MCF 10A (cell line): ENCODE data around the gene HSD17B13. TPM values are rescaled to one million over a fixed set of nuclear protein-coding genes. Genes with fewer than 3 reads are reported as not detected.
A peak's percentile ranks its signal among the peaks of the same experiment; 100 is the strongest.

Source experiments
- BruUV-seq: library from RNA; stranded (reverse); fragments of 400-500 nt; replicated peaks from 2 replicates; lab custom pipeline; 2021; lab: Mats Ljungman, UMichigan
- CTCF ChIA-PET: fragments of 300-600 bp; sonication (Branson Sonifier 250); formaldehyde crosslinking; extraction: SDS; loops from one replicate; lab custom pipeline; 2021; ENCODE audit warnings: antibody characterized with exemption, inconsistent platforms; lab: Yijun Ruan, JAX
- POLR2A ChIA-PET: fragments of 300-600, 350-650 bp; sonication (Branson Sonifier 250); formaldehyde crosslinking; extraction: SDS; loops from one replicate; lab custom pipeline; 2020; ENCODE audit warnings: antibody characterized with exemption, inconsistent platforms; lab: Yijun Ruan, JAX
- DNase-seq: peaks from one replicate; pipeline ENCODE4 v3.0.0-alpha.2; 2018; ENCODE audit not compliant: unreplicated experiment
- H3K27ac Mint-ChIP-seq: one replicate; pipeline ENCODE4 v1.8.0; 2022; ENCODE audit warnings: mild to moderate bottlenecking, low read depth, mixed read lengths; ENCODE audit not compliant: unreplicated experiment
- H3K27me3 Mint-ChIP-seq: one replicate; pipeline ENCODE4 v1.8.0; 2022; ENCODE audit warnings: mixed read lengths; ENCODE audit not compliant: insufficient read depth, unreplicated experiment
- H3K36me3 Mint-ChIP-seq: one replicate; pipeline ENCODE4 v1.8.0; 2022; ENCODE audit warnings: mild to moderate bottlenecking, moderate library complexity, mixed read lengths; ENCODE audit not compliant: insufficient read depth, unreplicated experiment
- H3K4me1 Mint-ChIP-seq: one replicate; pipeline ENCODE4 v1.8.0; 2022; ENCODE audit warnings: mixed read lengths; ENCODE audit not compliant: insufficient read depth, unreplicated experiment
- H3K4me3 Mint-ChIP-seq: one replicate; pipeline ENCODE4 v1.8.0; 2022; ENCODE audit warnings: mild to moderate bottlenecking, moderate library complexity, mixed read lengths; ENCODE audit not compliant: unreplicated experiment
- H3K9me3 Mint-ChIP-seq: one replicate; pipeline ENCODE4 v1.8.0; 2022; ENCODE audit warnings: mixed read lengths; ENCODE audit not compliant: unreplicated experiment
- intact Hi-C: fragments of 100-400 bp; cut with micrococcal nuclease; formaldehyde crosslinking; loops from 2 replicates; pipeline ENCODE4 v1.14.1; 2022
- total RNA-seq: library from RNA; stranded (reverse); gene quantifications from 2 replicates; pipeline ENCODE4 v1.2.3, GENCODE V29; 2022
- TF ChIP-seq, protein P1 (sequence below): fragments of 200-600 bp; IDR thresholded peaks from one replicate; pipeline ENCODE4 v1.8.0; 2022; ENCODE audit warnings: antibody characterized with exemption, mild to moderate bottlenecking; ENCODE audit not compliant: unreplicated experiment

The HSD17B13 gene
- total RNA-seq, 1 experiment from 2014 or later = not detected

DNA sequence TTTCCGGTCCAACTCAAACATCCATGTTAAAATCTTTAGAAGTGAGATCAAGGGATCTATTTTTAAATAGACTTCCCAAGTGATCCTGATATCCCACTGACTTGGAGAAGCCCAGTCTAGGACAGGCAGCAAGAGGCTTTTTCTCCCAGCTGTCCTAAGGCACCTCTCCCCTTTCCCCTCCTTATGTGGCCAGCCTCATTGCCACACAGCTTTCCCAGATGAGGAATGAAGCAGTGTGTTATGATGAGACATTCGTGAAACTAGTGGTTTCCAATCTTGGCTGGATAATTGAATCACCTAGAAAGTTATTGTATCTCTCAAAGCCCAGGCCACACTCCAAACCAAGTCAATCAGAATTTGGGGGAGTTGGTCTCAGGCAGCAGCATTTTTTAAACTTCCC is 16.8 kb upstream of the HSD17B13 start:
- TF ChIP-seq, protein P1, sequence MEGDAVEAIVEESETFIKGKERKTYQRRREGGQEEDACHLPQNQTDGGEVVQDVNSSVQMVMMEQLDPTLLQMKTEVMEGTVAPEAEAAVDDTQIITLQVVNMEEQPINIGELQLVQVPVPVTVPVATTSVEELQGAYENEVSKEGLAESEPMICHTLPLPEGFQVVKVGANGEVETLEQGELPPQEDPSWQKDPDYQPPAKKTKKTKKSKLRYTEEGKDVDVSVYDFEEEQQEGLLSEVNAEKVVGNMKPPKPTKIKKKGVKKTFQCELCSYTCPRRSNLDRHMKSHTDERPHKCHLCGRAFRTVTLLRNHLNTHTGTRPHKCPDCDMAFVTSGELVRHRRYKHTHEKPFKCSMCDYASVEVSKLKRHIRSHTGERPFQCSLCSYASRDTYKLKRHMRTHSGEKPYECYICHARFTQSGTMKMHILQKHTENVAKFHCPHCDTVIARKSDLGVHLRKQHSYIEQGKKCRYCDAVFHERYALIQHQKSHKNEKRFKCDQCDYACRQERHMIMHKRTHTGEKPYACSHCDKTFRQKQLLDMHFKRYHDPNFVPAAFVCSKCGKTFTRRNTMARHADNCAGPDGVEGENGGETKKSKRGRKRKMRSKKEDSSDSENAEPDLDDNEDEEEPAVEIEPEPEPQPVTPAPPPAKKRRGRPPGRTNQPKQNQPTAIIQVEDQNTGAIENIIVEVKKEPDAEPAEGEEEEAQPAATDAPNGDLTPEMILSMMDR = no peak
- H3K36me3 Mint-ChIP-seq = peaks cover 10% of the 10 kb centered on the region
- H3K9me3 Mint-ChIP-seq = peaks cover 4% of the 10 kb centered on the region
- intact Hi-C loops = no loop called here
- peaks cover 17% of the 10 kb centered on the region for H3K4me1 Mint-ChIP-seq
- peak; percentile 12 for DNase-seq
- no peak overlapping the region for H3K4me3 Mint-ChIP-seq
- POLR2A ChIA-PET = interaction anchor here (0.6 to 0.8 kb wide), 2 partner anchors 20 to 70 kb away, joined by 4 read pairs; no protein-coding TSS in a partner anchor
- no TSS peak for BruUV-seq
- no peaks in the 10 kb centered on the region for H3K27me3 Mint-ChIP-seq
- CTCF ChIA-PET = interaction anchor here (1.1 kb wide), 1 partner anchor 36 kb away, joined by 3 read pairs; no protein-coding TSS in a partner anchor
- no peak overlapping the region for H3K27ac Mint-ChIP-seq

DNA sequence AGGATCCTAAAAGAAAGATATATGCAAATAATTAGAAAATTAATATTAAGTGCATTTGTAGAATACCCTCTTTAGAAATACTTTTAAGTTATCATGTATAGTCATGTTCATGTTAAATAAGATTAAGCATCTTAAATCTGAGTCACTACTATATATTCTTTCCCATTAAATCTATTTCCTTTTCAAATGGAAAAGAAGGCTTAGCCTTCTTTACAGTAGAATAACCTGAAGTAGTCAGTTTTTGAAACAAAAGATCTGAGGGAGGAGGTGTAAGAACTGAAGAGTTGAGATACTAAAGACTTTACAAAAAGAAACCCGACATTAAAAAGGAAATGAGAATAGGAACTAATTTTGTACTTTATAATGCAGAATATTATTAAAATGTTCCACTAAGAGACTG is 14.7 kb upstream of the HSD17B13 start:
- Mint-ChIP-seq H3K36me3 (no peaks in the 10 kb centered on the region), H3K9me3 (peaks cover 8% of the 10 kb centered on the region)
- BruUV-seq = no TSS peak

DNA sequence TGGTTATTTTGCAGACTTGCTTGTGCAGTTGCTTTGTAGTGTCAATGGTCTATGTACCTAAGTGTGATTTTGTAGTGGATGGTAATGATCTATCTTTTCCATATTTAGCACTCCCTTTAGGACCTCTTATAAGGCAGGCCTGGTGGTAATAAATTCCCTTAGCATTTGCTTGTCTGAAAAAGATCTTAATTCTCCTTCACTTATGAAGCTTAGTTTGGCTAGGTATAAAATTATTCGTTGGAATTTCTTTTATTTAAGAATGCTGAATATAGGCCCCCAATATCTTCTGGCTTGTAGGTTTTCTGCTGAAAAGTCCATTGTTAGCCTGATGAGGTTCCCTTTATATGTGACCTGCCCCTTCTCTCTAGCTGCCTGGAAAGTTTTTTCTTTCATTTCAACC is 10.6 kb upstream of the HSD17B13 start:
- ChIA-PET CTCF (interaction anchor here (1.1 kb wide), 1 partner anchor 21 kb away, joined by 4 read pairs; no protein-coding TSS in a partner anchor), POLR2A (no interaction called here)
- Mint-ChIP-seq H3K36me3 (no peaks in the 10 kb centered on the region), H3K4me3 (no peak overlapping the region), H3K27ac (no peak overlapping the region), H3K9me3 (peaks cover 8% of the 10 kb centered on the region), H3K4me1 (no peaks in the 10 kb centered on the region), H3K27me3 (no peaks in the 10 kb centered on the region)
- no peak for DNase-seq
- TF ChIP-seq, protein P1 = no peak
- BruUV-seq = no TSS peak
- intact Hi-C loops = no loop called here

More for the DNA sequence above, 14.7 kb upstream of the HSD17B13 start:
- H3K4me1 Mint-ChIP-seq = peaks cover 12% of the 10 kb centered on the region
- ChIA-PET CTCF (no interaction called here), POLR2A (no interaction called here)
- H3K4me3 Mint-ChIP-seq = no peak overlapping the region
- DNase-seq = no peak
- no peak overlapping the region for H3K27ac Mint-ChIP-seq
- H3K27me3 Mint-ChIP-seq = no peaks in the 10 kb centered on the region
- intact Hi-C loops = no loop called here
- TF ChIP-seq, protein P1 = no peak

DNA sequence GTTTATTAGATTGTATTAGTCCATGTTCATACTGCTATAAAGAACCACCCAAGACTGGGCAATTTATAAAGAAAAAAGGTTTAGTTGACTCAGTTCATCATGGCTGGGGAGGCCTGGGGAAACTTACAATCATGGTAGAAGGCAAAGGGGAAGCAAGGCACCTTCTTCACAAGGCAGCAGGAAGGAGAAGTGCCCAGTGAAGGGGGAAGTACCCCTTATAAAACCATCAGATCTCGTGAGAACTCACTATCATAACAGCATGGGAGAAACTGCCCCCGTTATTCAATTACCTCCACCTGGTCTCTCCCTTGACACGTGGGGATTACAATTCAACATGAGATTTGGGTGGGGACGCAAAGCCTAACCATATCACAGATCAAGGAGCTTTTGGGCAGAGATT is 8.1 kb upstream of the HSD17B13 start:
- POLR2A ChIA-PET = no interaction called here
- CTCF ChIA-PET = no interaction called here
- intact Hi-C loops = no loop called here
- no peaks in the 10 kb centered on the region for H3K4me1 Mint-ChIP-seq
- peaks cover 8% of the 10 kb centered on the region for H3K9me3 Mint-ChIP-seq
- H3K4me3 Mint-ChIP-seq = no peak overlapping the region
- H3K27me3 Mint-ChIP-seq = no peaks in the 10 kb centered on the region
- TF ChIP-seq, protein P1 = no peak
- DNase-seq = no peak
- no TSS peak for BruUV-seq
- no peaks in the 10 kb centered on the region for H3K36me3 Mint-ChIP-seq
- H3K27ac Mint-ChIP-seq = no peak overlapping the region
